ENCODE results near the gene DENND2A.

DNA sequence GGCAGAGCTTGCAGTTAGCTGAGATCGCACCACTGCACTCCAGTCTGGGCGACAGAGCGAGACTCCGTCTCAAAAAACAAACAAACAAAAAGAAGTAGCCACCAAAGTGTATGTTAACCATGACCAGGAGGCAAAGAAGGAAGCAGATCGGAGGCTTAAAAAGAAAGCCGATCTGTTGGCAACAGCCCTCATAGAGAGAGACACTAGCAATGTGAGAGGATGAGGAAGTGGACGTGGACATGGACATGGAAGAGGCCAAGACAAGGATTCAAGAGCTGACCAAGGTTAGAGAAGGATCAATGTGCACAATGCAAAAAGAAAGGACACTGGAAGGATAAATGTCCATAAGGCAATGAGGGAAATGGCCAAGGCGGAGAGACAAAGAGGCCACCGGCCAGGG, 17.3 kb upstream of the DENND2A start:
- TF ChIP-seq, protein P1, sequence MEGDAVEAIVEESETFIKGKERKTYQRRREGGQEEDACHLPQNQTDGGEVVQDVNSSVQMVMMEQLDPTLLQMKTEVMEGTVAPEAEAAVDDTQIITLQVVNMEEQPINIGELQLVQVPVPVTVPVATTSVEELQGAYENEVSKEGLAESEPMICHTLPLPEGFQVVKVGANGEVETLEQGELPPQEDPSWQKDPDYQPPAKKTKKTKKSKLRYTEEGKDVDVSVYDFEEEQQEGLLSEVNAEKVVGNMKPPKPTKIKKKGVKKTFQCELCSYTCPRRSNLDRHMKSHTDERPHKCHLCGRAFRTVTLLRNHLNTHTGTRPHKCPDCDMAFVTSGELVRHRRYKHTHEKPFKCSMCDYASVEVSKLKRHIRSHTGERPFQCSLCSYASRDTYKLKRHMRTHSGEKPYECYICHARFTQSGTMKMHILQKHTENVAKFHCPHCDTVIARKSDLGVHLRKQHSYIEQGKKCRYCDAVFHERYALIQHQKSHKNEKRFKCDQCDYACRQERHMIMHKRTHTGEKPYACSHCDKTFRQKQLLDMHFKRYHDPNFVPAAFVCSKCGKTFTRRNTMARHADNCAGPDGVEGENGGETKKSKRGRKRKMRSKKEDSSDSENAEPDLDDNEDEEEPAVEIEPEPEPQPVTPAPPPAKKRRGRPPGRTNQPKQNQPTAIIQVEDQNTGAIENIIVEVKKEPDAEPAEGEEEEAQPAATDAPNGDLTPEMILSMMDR (IDR thresholded peaks at IDR 0.05), result no peak
- TF ChIP-seq POLR2A (IDR thresholded peaks at IDR 0.05), result no peak
